HG03097 (cell line): Measurements from ENCODE around the gene SCP2.

Experiments
- ATAC-seq: cut with Tn5 transposase; IDR thresholded peaks from one replicate; pipeline ENCODE4 v1.9.1; 2021; ENCODE audit not compliant: unreplicated experiment, low FRiP score

The SCP2 gene

DNA sequence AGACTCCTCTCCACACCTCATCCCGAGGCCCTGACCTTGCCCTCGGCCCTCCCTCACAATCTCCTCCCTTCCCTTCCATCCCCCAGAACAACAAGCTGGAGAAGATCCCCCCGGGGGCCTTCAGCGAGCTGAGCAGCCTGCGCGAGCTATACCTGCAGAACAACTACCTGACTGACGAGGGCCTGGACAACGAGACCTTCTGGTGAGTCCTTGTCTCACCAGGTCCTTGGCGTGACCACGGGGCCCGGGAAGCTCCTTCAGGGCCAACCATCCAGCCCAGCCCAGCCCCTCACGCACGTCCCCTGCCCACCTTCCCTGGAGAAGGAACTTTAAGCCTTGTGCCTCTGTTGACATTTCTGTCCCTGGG is 150.5 kb downstream of the SCP2 start:
- ATAC-seq: no peak

DNA sequence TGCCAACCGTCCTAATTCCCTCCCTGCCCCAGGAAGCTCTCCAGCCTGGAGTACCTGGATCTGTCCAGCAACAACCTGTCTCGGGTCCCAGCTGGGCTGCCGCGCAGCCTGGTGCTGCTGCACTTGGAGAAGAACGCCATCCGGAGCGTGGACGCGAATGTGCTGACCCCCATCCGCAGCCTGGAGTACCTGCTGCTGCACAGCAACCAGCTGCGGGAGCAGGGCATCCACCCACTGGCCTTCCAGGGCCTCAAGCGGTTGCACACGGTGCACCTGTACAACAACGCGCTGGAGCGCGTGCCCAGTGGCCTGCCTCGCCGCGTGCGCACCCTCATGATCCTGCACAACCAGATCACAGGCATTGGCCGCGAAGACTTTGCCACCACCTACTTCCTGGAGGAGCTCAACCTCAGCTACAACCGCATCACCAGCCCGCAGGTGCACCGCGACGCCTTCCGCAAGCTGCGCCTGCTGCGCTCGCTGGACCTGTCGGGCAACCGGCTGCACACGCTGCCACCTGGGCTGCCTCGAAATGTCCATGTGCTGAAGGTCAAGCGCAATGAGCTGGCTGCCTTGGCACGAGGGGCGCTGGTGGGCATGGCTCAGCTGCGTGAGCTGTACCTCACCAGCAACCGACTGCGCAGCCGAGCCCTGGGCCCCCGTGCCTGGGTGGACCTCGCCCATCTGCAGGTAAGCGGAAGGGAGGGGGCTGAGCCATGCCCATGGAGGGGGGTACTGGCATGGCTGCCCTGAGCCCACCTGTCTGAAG is 151.4 kb downstream of the SCP2 start:
- no peak for ATAC-seq

DNA sequence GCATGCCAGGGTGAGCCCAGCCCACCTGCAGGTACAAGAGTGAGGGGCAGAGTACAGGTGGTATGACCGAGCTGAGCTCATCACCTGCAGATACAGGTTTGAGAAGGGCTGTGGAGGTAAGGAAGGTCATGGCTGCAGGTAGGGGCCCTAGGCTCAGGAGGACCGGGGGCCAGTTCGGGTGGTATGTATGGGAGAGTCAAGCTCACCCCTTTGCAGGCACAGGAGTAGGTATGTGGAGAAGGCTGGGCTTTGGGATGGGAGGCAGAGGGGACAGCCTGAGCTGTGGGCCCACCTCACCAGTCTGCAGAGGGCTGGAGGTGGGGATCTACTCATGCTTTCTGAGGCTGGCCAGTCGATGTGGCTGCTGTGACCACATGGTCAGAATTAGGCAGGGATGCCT is 152.2 kb downstream of the SCP2 start:
- no peak for ATAC-seq

GRCh38 chr1:53080041-53080440 is 153.0 kb downstream of the SCP2 start:
- ATAC-seq: no peak

DNA sequence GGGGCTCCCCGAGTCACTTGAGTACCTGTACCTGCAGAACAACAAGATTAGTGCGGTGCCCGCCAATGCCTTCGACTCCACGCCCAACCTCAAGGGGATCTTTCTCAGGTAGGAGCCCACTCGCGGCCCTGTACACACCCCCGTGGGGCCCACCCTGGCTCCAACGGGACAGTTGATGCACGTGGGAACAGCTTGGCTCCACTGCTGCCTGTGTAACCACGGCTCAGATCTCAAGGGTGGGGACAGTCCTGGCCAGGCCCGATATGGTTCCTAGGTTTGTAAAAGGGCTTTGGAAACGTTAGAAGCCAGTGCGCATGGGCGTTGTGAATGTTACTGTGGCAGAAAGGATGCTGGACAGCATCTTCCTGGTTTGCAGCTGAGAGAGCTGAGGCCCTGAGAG is 153.7 kb downstream of the SCP2 start:
- ATAC-seq: no peak

DNA sequence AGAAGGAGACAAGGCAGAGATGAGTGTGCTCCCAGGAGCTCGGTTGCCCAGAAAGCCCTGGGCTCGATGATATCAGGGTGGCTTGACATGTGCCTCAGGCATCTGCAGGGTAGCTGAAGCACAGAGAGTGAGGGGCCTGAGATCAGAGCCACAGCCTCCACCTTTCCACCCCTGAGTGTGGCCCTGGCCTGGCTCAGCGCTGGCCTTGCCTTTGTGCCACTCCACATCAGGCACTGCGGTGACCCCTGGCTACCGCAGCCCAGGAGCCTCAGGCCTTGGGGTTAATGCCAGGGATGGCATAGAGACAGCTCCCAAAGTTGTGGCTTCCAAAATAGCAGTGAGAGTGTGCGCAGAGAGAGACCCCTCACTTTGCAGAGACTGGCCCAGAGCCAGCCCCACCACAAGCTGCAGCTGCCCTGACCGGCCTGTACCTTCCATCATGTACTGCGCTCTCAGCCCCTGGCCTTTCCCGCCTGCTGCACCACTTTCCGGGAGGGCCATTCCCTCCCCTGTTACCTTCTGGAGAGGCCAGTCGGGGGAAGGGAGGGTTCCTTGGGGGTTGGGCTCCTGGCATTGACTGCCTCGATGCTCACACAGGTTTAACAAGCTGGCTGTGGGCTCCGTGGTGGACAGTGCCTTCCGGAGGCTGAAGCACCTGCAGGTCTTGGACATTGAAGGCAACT is 154.4 kb downstream of the SCP2 start:
- no peak for ATAC-seq

- ATAC-seq: no peak
Observed at GRCh38 chr1:53082826-53083455, 155.9 kb downstream of the SCP2 start.

DNA sequence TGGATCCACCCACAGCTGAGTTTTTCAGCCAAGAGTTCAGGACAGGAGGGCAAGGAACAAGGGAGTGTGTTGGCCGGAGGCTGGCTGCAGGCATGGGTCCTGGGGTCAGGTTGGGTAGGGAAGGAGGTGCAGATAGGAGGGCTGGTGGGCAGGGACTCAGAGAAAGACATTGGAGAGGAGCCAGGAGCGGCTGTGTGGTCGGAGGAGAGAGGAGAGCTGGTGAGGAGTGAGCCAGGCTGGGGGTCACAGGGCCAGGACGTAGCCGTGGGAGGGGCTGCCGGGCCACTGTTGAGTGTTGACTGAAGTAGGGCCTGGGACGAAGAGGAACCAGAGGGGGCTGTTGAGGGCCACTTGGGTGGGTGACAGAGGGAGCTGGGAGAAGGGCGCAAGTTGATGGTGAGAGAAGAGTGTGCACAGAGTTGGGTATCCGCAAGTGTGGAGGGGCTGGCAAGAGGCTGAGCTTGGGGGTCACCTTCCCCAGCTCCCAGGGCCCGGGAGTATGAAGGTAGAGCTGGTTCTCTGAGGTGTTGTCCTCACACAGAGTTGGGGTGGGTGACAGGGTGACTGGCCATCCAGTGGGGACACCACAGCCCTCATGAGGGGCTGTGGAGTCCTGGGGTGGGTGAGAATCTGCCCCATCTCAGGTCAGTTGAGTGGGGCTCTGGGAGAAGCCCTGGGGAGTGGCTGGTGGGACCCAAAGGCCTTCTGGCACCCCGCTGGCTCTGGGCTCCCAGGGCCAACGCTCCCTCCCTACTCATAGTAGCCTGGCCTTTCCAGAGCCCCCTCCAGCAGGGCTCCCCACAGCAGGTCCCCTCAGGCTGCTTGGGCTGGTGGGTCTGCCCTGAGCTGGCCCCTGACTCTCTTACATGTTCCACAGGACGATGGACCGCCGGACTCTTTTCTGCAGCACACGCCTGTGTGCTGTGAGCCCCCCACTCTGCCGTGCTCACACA is 156.8 kb downstream of the SCP2 start:
- ATAC-seq: no peak

GRCh38 chr1:53084589-53084971 is 157.5 kb downstream of the SCP2 start:
- no peak for ATAC-seq

GRCh38 chr1:53085405-53085804 is 158.3 kb downstream of the SCP2 start:
- no peak for ATAC-seq

DNA sequence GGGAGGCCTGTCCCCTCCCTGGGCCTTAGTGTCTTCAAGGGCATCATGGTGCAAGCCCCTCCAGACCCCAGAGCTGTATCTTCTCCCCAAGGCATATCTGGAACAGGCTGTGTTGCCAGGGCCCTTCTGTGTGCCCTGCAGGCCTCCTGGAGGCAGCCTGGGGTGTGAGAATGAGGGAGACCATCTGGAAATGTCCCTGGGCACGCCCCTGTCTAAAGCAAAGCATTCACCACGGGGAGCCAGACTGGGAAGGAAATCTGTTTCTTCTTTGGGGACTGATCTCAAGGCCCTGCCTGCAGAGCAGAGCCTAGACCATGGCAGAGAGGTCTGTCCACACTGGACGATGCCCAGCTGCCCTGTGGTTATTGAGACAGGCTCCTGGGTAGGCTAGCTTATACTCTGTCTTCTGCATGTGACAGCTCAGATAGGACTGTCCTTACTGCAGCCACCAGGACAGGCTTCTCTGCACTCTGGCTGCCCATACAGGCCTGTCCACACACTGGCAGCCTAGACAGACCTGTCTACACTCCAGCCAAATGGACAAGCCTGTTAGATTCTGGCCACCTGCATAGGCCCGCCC is 159.5 kb downstream of the SCP2 start:
- no peak for ATAC-seq

GRCh38 chr1:53087332-53088285 is 160.5 kb downstream of the SCP2 start:
- no peak for ATAC-seq

GRCh38 chr1:53088616-53089300 is 161.7 kb downstream of the SCP2 start:
- no peak for ATAC-seq

DNA sequence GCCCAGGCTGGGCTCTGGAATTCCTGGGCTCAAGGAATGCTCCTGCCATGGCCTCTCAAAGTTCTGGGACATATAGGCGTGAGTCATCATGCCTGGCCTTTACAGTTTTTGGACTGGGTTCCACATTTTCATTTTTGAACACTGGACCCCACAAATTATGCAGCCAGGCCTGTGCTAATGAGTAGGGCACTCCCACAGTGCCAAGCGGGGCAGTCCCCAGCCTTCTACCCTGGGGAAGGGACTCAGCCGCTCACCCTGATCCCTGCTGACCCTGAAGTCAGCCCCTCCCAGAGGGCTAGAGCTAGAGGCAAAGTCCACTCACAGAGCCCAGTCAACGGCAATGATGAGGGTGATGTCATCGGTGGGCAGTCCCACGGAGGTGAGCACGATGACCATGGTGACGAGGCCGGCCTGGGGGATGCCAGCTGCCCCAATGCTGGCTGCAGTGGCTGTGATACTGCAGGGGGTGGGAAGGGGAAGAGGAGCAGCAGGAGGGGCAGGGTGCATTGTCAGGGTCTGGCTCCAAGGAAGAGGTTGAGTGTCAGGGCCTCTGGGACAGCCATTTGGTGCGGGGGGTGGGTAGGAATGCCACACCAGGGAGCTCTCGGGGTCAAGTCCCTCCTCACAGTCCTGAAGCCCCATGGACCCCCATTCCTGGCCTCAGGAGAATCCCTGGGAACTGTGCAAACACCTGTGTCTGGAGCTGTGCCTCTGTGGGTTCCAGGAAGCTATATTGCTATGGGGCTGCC is 162.6 kb downstream of the SCP2 start:
- ATAC-seq: no peak

- no peak for ATAC-seq
Observed at GRCh38 chr1:53090227-53091147, 163.4 kb downstream of the SCP2 start.

DNA sequence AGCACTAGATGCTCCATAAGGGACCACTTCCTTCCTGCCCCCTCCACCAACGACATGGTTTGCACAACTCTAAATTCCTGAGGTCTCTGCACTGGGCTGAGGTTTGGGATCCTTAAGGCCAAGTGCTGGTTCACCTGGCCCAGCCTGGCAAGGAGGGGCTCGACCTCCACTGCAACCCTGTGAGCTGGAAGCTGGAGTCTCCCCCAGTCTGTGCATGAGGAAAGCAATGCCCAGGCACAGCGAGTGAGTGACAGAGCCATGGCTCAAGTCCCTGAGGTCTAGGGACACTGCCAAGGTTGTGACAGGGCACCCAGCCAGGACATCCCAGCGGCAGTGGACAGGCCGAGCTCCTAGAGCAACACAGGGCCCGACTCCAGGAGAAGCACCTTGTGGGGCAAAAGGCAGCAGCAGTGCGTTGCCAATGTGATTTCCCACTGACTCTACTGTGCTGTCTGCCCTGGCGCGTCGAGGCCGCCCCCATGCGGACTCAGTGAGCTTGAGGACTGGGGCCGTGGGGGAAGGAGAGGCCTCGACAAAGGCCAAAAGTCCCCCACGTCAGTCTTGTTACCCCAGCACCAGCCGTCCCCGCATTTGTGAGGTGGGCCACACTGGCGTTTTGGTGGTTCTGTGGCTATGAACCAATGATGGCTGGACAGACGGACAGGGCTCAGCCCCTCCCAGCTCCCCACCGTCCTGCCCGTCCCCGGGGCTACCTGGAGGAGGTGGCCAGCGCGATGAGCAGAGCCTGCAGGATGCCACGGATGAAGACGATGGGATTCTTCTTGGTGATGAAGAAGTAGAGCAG is 165.0 kb downstream of the SCP2 start:
- ATAC-seq: no peak
